ENCODE results near the gene NR2C2.
"Not testable (repeated sequence)": the region's sequence is repeated elsewhere in the genome, so short reads cannot be mapped to it uniquely, and the experiment has no call there.

NR2C2 gene

GRCh38 chr3:14947100-14947885 lies at the start of gene NR2C2:
Gene NR2C2, plus strand, starts transcription at chr3:14947583. Its CDS starts 56,332 bp downstream, at chr3:15003915.
- DNase-seq, result peak; percentile 82

- no peak for DNase-seq
Observed at GRCh38 chr3:14898929-14899328, 48.5 kb upstream of the NR2C2 start.

- DNase-seq, result no peak
Observed at GRCh38 chr3:14899993-14900618, 47.3 kb upstream of the NR2C2 start.

- no peak for DNase-seq
Observed at GRCh38 chr3:14900881-14901873, 46.2 kb upstream of the NR2C2 start.

GRCh38 chr3:14902719-14903118 lies 44.7 kb upstream of the NR2C2 start:
- no peak for DNase-seq

- not testable (repeated sequence) for DNase-seq
Observed at GRCh38 chr3:14903501-14903900, 43.9 kb upstream of the NR2C2 start.

- no peak for DNase-seq
Observed at GRCh38 chr3:14905055-14905657, 42.2 kb upstream of the NR2C2 start.

- no peak for DNase-seq
Observed at GRCh38 chr3:14906355-14906971, 40.9 kb upstream of the NR2C2 start.

GRCh38 chr3:14907043-14907966 lies 40.1 kb upstream of the NR2C2 start:
- no peak for DNase-seq

- DNase-seq, result no peak
Observed at GRCh38 chr3:14909250-14909649, 38.1 kb upstream of the NR2C2 start.

- no peak for DNase-seq
Observed at GRCh38 chr3:14911651-14912050, 35.7 kb upstream of the NR2C2 start.

GRCh38 chr3:14913071-14913925 lies 34.1 kb upstream of the NR2C2 start:
- DNase-seq, result no peak

- no peak for DNase-seq
Observed at GRCh38 chr3:14913926-14914778, 33.2 kb upstream of the NR2C2 start.

- no peak for DNase-seq
Observed at GRCh38 chr3:14914779-14915117, 32.6 kb upstream of the NR2C2 start.

GRCh38 chr3:14915636-14916222 lies 31.7 kb upstream of the NR2C2 start:
- no peak for DNase-seq

GRCh38 chr3:14918356-14918860 lies 29.0 kb upstream of the NR2C2 start:
- DNase-seq, result no peak

- DNase-seq, result no peak
Observed at GRCh38 chr3:14920536-14920935, 26.8 kb upstream of the NR2C2 start.

GRCh38 chr3:14921034-14921616 lies 26.3 kb upstream of the NR2C2 start:
- DNase-seq, result peak; percentile 85

Measured in NCI-H2029 (cell line).